Activated B cell treated with CpG ODN at 0.5 μM for 24 hours (primary cell): ENCODE results near the gene SEPTIN3. TPM values are rescaled to one million over a fixed set of nuclear protein-coding genes. Genes with fewer than 3 reads are reported as not detected.

Experiments
- ATAC-seq: fragments of 200-7000 bp; cut with Tn5 transposase; one replicate; pipeline ENCODE4 v1.10.0; 2021; ENCODE audit warnings: low read depth, mild to moderate bottlenecking, moderate library complexity
- CTCF ChIA-PET: fragments of 350-600 bp; sonication (Branson Sonifier 250); formaldehyde crosslinking; loops from one replicate; lab custom pipeline; 2021; ENCODE audit warnings: antibody characterized with exemption; lab: Charles Lee
- POLR2A ChIA-PET: fragments of 350-600 bp; sonication (Branson Sonifier 250); formaldehyde crosslinking; loops from one replicate; lab custom pipeline; 2021; ENCODE audit warnings: antibody characterized with exemption; lab: Charles Lee
- DNase-seq: peaks from one replicate; pipeline ENCODE4 v3.0.0; 2022
- H3K27ac Mint-ChIP-seq: one replicate; pipeline ENCODE4 v1.8.0; 2020; ENCODE audit warnings: mixed read lengths
- H3K27me3 Mint-ChIP-seq: one replicate; pipeline ENCODE4 v1.8.0; 2021; ENCODE audit warnings: mixed read lengths
- H3K36me3 Mint-ChIP-seq: one replicate; pipeline ENCODE4 v1.8.0; 2021; ENCODE audit warnings: low read depth, mixed read lengths
- H3K4me1 Mint-ChIP-seq: one replicate; pipeline ENCODE4 v1.8.0; 2021; ENCODE audit warnings: mixed read lengths
- H3K4me3 Mint-ChIP-seq: one replicate; pipeline ENCODE4 v1.8.0; 2020; ENCODE audit warnings: mild to moderate bottlenecking, mixed read lengths
- H3K9me3 Mint-ChIP-seq: one replicate; pipeline ENCODE4 v1.8.0; 2020; ENCODE audit warnings: mixed read lengths
- CTCF ChIP-seq: fragments of 200-600 bp; IDR thresholded peaks from one replicate; pipeline ENCODE4 v1.8.0; 2022; ENCODE audit warnings: antibody characterized with exemption, mild to moderate bottlenecking
- intact Hi-C: fragments of 100-400 bp; cut with micrococcal nuclease; formaldehyde crosslinking; loops from one replicate; pipeline ENCODE4 v1.15.1; 2024
- total RNA-seq: library from RNA; stranded (reverse); gene quantifications from 2 replicates; pipeline ENCODE4 v1.2.3, GENCODE V29; 2022

Gene SEPTIN3
- total RNA-seq, 1 donor from 2014 or later, result 0.49 TPM

GRCh38 chr22:42007922-42008321 is 38.7 kb downstream of the SEPTIN3 start:
- ATAC-seq (no peak), DNase-seq (no peak)
- no peaks in the 10 kb centered on the region for H3K36me3 Mint-ChIP-seq
- no peak overlapping the region for H3K27ac Mint-ChIP-seq
- CTCF ChIA-PET, result no interaction called here
- POLR2A ChIA-PET, result no interaction called here
- TF ChIP-seq CTCF, result no peak
- no peaks in the 10 kb centered on the region for H3K27me3 Mint-ChIP-seq
- H3K4me3 Mint-ChIP-seq, result no peak overlapping the region
- no peaks in the 10 kb centered on the region for H3K4me1 Mint-ChIP-seq
- peaks cover 17% of the 10 kb centered on the region for H3K9me3 Mint-ChIP-seq
- intact Hi-C loops, result no loop called here

DNA sequence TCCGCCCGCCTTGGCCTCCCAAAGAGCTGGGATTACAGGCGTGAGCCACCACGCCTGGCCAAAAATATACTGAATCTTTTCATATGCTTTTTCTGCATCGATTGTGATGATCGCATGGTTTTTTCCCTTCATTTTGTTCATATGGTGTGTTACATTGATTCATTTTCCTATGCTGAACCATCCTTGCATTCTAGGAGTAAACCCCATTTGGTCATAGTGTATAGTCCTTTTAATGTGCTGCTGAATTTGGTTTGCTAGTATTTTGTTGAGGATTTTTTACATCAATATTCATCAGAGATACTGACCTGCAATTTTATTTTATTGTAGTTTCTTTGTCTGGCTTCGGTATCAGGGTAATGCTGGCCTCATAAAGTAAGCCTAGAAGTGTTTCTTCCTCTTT is 41.5 kb downstream of the SEPTIN3 start:
- H3K27me3 Mint-ChIP-seq, result no peaks in the 10 kb centered on the region
- CTCF ChIA-PET, result no interaction called here
- TF ChIP-seq CTCF, result no peak
- peaks cover 7% of the 10 kb centered on the region for H3K4me1 Mint-ChIP-seq
- no peak overlapping the region for H3K27ac Mint-ChIP-seq
- no peak overlapping the region for H3K4me3 Mint-ChIP-seq
- POLR2A ChIA-PET, result no interaction called here
- ATAC-seq, result no peak
- no peaks in the 10 kb centered on the region for H3K36me3 Mint-ChIP-seq
- intact Hi-C loops, result no loop called here
- no peak for DNase-seq
- peaks cover 13% of the 10 kb centered on the region for H3K9me3 Mint-ChIP-seq

DNA sequence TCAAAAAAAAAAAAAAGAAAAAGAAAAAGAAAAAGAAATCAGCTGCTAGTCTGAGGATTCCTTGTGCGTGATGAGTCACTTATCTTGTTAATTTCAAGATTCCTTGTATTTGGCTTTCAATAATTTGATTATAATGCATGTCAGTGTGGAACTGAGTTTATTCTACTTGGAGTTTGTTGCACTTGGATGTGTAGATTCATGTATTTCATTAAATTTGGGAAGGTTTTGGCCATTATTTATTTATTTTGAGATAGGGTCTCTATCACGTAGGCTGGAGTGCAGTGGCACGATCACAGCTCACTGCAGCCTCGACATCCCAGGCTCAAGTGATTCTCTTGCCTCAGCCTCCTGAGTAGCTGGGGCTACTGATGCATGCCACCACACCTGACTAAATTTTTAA is 44.1 kb downstream of the SEPTIN3 start:
- no peak for TF ChIP-seq CTCF
- Mint-ChIP-seq H3K4me1 (peaks cover 7% of the 10 kb centered on the region), H3K9me3 (peaks cover 9% of the 10 kb centered on the region), H3K27me3 (no peaks in the 10 kb centered on the region), H3K4me3 (no peak overlapping the region), H3K27ac (no peak overlapping the region), H3K36me3 (no peaks in the 10 kb centered on the region)
- POLR2A ChIA-PET, result interaction anchor here (0.8 to 1.3 kb wide), 2 partner anchors 14 to 15 kb away, joined by 5 to 8 read pairs; partner anchors contain the start of gene WBP2NL
- intact Hi-C loops, result no loop called here
- CTCF ChIA-PET, result no interaction called here
- no peak for DNase-seq
- no peak for ATAC-seq

DNA sequence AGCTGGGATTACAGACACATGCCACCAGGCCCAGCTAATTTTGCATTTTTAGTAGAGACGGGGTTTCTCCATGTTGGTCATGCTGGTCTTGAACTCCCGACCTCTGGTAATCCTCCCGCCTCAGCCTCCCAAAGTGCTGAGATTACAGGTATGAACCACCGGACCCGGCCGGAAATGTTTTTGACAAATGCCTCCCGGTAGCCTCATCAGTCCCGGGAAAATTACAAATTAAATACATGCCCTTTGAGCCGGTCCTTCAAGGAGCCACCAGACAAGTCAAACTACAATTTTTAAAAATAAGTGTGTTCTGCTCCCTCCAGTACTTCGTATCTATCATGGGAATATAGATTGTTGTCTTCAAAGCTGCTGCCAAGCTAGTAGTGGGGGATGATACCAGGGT is 46.9 kb downstream of the SEPTIN3 start:
- Mint-ChIP-seq H3K27me3 (no peaks in the 10 kb centered on the region), H3K9me3 (no peaks in the 10 kb centered on the region), H3K4me3 (no peak overlapping the region), H3K36me3 (no peaks in the 10 kb centered on the region), H3K27ac (no peak overlapping the region), H3K4me1 (peaks cover 7% of the 10 kb centered on the region)
- no peak for ATAC-seq
- intact Hi-C loops, result loop anchor here (5.0 kb wide), 1 partner anchor 36 kb away; no protein-coding TSS in a partner anchor
- no peak for DNase-seq
- TF ChIP-seq CTCF, result no peak
- ChIA-PET POLR2A (interaction anchor here (2.0 kb wide), 1 partner anchor 17 kb away, joined by 7 read pairs; the partner anchor contains the start of gene WBP2NL), CTCF (no interaction called here)

- ChIA-PET CTCF (no interaction called here), POLR2A (interaction anchor here (0.7 kb wide), 1 partner anchor 358 kb away, joined by 6 read pairs; no protein-coding TSS in a partner anchor)
- Mint-ChIP-seq H3K4me1 (peaks cover 21% of the 10 kb centered on the region), H3K4me3 (no peak overlapping the region), H3K36me3 (no peaks in the 10 kb centered on the region), H3K27ac (no peak overlapping the region), H3K27me3 (no peaks in the 10 kb centered on the region), H3K9me3 (no peaks in the 10 kb centered on the region)
- DNase-seq (no peak), ATAC-seq (no peak)
- intact Hi-C loops, result loop anchor here (5.0 kb wide), 1 partner anchor 34 kb away; no protein-coding TSS in a partner anchor
- no peak for TF ChIP-seq CTCF
Measured at GRCh38 chr22:42018224-42018623, 49.0 kb downstream of the SEPTIN3 start.

Other genes with a start within 250 kb of the SEPTIN3 start
- gene CCDC134, start 168.8 kb upstream of the SEPTIN3 start, total RNA-seq, result 9.2 and 13.2 TPM in 2 replicates
- gene SREBF2, start 136.3 kb upstream of the SEPTIN3 start, total RNA-seq, result 253 and 307 TPM in 2 replicates
- gene SHISA8, start 54.4 kb upstream of the SEPTIN3 start, total RNA-seq, result 10.9 and 12.6 TPM in 2 replicates
- 266 and 295 TPM in 2 replicates for gene TNFRSF13C, start 42.6 kb upstream of the SEPTIN3 start, total RNA-seq
- gene CENPM, start 22.3 kb upstream of the SEPTIN3 start, total RNA-seq, result 9.6 and 13.3 TPM in 2 replicates
- 6.8 and 7.8 TPM in 2 replicates for gene WBP2NL, start 29.3 kb downstream of the SEPTIN3 start, total RNA-seq
- gene NAGA, start 101.4 kb downstream of the SEPTIN3 start, total RNA-seq, result 24.3 and 26.8 TPM in 2 replicates
- 2.7 and 3.1 TPM in 2 replicates for gene PHETA2, start 104.8 kb downstream of the SEPTIN3 start, total RNA-seq
- gene SMDT1, start 110.3 kb downstream of the SEPTIN3 start, total RNA-seq, result 165 and 167 TPM in 2 replicates
- 73.6 and 83.2 TPM in 2 replicates for gene NDUFA6, start 121.3 kb downstream of the SEPTIN3 start, total RNA-seq
- gene CYP2D6, start 161.4 kb downstream of the SEPTIN3 start, total RNA-seq, result 1.3 and 2.8 TPM in 2 replicates